Loucy (cell line): ENCODE results near the gene SUPT3H.

ENCODE experiments used
- H2AFZ ChIP-seq: fragments of 200-600 bp; sonication (generic); 2 replicates; pipeline ENCODE4 v1.6.0; 2016; ENCODE audit warnings: antibody characterized with exemption, mild to moderate bottlenecking, low read length, moderate library complexity
- H3F3A ChIP-seq: fragments of 200-600 bp; 2 replicates; pipeline ENCODE4 v1.6.0; 2016; ENCODE audit warnings: antibody characterized with exemption, low read depth, mild to moderate bottlenecking
- H3K27me3 ChIP-seq: fragments of 200-600 bp; sonication (generic); 2 replicates; pipeline ENCODE4 v1.6.1; 2014; ENCODE audit warnings: low read length, mild to moderate bottlenecking; ENCODE audit not compliant: insufficient read depth, poor library complexity, severe bottlenecking
- H3K36me3 ChIP-seq: fragments of 200-600 bp; sonication (generic); 2 replicates; pipeline ENCODE4 v1.6.1; 2016; ENCODE audit warnings: low read length; ENCODE audit not compliant: insufficient read depth
- H3K4me1 ChIP-seq: fragments of 200-600 bp; sonication (generic); 2 replicates; pipeline ENCODE4 v1.5.1; 2014; ENCODE audit warnings: low read length, mild to moderate bottlenecking; ENCODE audit not compliant: insufficient read depth, poor library complexity, severe bottlenecking
- H3K4me2 ChIP-seq: fragments of 200-600 bp; sonication (generic); 2 replicates; pipeline ENCODE4 v1.6.0; 2014; ENCODE audit warnings: antibody characterized with exemption, low read length, low read depth, mild to moderate bottlenecking; ENCODE audit not compliant: poor library complexity, severe bottlenecking
- H3K4me3 ChIP-seq: fragments of 200-600 bp; sonication (generic); 2 replicates; pipeline ENCODE4 v1.5.1; 2014; ENCODE audit warnings: low read length, mild to moderate bottlenecking, mixed read lengths; ENCODE audit not compliant: poor library complexity, severe bottlenecking
- H3K79me2 ChIP-seq: fragments of 200-600 bp; sonication (generic); 2 replicates; pipeline ENCODE4 v1.6.1; 2014; ENCODE audit warnings: low read length; ENCODE audit not compliant: insufficient read depth
- H3K9ac ChIP-seq: fragments of 200-600 bp; sonication (generic); 2 replicates; pipeline ENCODE4 v1.6.0; 2014; ENCODE audit warnings: mild to moderate bottlenecking, low read depth, low read length, moderate library complexity; ENCODE audit not compliant: poor library complexity, severe bottlenecking
- H3K9me2 ChIP-seq: fragments of 200-600 bp; sonication (generic); replicated peaks from 2 replicates; pipeline ENCODE4 v1.6.1; 2016; ENCODE audit warnings: low read depth, low read length, mixed read lengths
- H3K9me3 ChIP-seq: fragments of 200-600 bp; sonication (generic); 2 replicates; pipeline ENCODE4 v1.6.1; 2014; ENCODE audit warnings: mild to moderate bottlenecking, antibody characterized with exemption, low read length, low read depth; ENCODE audit not compliant: insufficient read depth
- H4K20me1 ChIP-seq: fragments of 200-600 bp; sonication (generic); 2 replicates; pipeline ENCODE4 v1.6.0; 2014; ENCODE audit warnings: antibody characterized with exemption, low read length, mild to moderate bottlenecking; ENCODE audit not compliant: insufficient read depth, poor library complexity, severe bottlenecking
- EZH2phosphoT487 ChIP-seq: fragments of 200-600 bp; IDR thresholded peaks from 2 replicates; pipeline ENCODE4 v1.6.1; 2018; ENCODE audit warnings: antibody characterized with exemption, mild to moderate bottlenecking, moderate library complexity, borderline replicate concordance
- TF ChIP-seq, protein P1 (sequence below): fragments of 200-600 bp; sonication (generic); conservative IDR thresholded peaks from 2 replicates; pipeline ENCODE4 v1.5.1; 2014; ENCODE audit warnings: mild to moderate bottlenecking, antibody characterized with exemption, low read length

SUPT3H gene

DNA sequence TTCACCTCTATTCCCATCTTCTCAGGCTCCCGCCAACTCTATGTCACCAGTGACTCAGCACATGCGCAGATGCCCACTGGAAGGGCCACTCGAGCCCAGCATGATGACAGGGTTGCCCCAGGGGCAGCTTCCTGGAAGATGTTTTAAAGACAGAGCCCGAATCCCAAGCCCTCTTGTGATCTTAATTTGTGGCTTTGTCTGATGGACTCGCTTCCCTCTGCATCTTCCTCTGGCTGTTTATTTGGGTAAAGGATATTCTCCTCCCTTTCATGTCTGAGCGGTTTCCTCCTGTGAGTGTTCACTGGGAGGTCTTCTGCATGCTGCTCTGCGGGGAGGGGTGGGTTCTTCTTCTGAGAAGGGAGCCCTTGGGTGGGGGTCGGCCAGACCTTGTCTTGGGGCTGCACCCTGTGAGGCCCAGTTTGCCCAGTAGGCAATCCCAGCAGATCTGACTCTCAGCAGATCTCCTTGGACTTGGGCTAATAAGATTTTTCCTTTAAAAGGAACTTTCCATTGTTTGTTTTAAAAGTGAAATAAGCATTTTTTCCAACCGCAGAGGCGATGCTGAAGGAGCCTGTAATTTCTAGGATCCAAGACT lies 589.2 kb downstream of the SUPT3H start:
- no peaks in the 10 kb centered on the region for H3K27me3 ChIP-seq
- H3K9me3 ChIP-seq, result no peaks in the 10 kb centered on the region
- H2AFZ ChIP-seq, result no peak overlapping the region
- H3K79me2 ChIP-seq, result no peaks in the 10 kb centered on the region
- H3K9ac ChIP-seq, result no peak overlapping the region
- H3K36me3 ChIP-seq, result no peaks in the 10 kb centered on the region
- H3K4me3 ChIP-seq, result no peak overlapping the region
- no peaks in the 10 kb centered on the region for H3K9me2 ChIP-seq
- H3F3A ChIP-seq, result no peaks in the 10 kb centered on the region
- no peak overlapping the region for H3K4me2 ChIP-seq
- H4K20me1 ChIP-seq, result no peaks in the 10 kb centered on the region
- TF ChIP-seq EZH2phosphoT487, result no peak
- TF ChIP-seq, protein P1, sequence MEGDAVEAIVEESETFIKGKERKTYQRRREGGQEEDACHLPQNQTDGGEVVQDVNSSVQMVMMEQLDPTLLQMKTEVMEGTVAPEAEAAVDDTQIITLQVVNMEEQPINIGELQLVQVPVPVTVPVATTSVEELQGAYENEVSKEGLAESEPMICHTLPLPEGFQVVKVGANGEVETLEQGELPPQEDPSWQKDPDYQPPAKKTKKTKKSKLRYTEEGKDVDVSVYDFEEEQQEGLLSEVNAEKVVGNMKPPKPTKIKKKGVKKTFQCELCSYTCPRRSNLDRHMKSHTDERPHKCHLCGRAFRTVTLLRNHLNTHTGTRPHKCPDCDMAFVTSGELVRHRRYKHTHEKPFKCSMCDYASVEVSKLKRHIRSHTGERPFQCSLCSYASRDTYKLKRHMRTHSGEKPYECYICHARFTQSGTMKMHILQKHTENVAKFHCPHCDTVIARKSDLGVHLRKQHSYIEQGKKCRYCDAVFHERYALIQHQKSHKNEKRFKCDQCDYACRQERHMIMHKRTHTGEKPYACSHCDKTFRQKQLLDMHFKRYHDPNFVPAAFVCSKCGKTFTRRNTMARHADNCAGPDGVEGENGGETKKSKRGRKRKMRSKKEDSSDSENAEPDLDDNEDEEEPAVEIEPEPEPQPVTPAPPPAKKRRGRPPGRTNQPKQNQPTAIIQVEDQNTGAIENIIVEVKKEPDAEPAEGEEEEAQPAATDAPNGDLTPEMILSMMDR, result no peak
- peaks cover 8% of the 10 kb centered on the region for H3K4me1 ChIP-seq

DNA sequence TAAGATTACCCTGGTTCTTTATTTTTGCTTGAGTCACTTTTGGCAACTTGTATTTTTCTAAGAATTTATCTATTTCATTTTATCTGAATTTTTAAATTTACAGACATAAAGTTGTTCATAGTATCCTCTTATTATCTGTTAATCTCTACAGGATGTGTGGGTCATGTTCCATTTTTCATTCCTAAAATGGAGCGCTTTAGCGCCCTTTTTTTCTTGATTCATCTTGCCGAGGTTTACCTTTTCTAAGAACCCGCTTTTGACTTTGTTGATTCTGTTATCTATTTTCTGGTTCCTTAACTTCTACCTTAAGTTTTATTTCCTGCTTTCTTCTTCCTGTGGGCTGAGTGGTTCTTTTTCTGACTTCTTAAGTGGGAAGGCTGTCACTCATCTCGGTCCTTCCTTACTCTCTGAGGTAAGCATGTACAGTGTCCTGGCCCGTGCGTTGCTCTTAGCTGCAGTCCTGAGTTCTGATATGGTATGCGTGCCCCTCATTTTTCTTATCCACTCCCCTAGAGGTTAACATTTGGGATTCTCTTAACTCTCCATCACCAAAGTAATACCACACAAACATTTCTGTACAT lies 590.4 kb downstream of the SUPT3H start:
- Histone ChIP-seq H3K4me1 (peaks cover 11% of the 10 kb centered on the region), H2AFZ (no peak overlapping the region), H3K9ac (no peak overlapping the region), H3K9me3 (no peaks in the 10 kb centered on the region), H3K79me2 (no peaks in the 10 kb centered on the region), H3K36me3 (no peaks in the 10 kb centered on the region), H3K27me3 (no peaks in the 10 kb centered on the region), H3K4me2 (no peak overlapping the region), H4K20me1 (no peaks in the 10 kb centered on the region), H3K4me3 (no peak overlapping the region), H3F3A (no peaks in the 10 kb centered on the region), H3K9me2 (no peaks in the 10 kb centered on the region)
- TF ChIP-seq EZH2phosphoT487, result no peak

DNA sequence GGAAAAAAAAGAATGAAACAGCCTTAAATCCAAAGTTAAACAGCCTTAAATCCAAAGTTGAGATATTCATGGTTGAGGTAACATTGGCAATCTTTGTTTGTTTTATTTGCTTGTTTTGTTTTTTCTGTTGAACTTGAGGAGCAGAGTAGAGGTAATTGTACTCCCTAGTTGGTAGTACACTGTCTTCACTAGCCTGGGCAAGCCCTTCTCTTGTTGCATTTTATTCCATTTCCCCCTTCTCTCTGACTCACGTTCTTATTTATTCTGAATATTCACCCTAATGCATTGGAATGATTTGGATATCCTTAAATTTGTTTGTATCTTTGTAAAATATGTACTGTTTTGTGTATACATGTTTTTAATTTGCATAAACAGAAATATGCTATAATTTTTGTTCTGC lies 592.6 kb downstream of the SUPT3H start:
- no peak for TF ChIP-seq EZH2phosphoT487
- TF ChIP-seq, protein P1, result no peak
- Histone ChIP-seq H3K9ac (no peak overlapping the region), H4K20me1 (no peaks in the 10 kb centered on the region), H3K36me3 (no peaks in the 10 kb centered on the region), H3K9me2 (no peaks in the 10 kb centered on the region), H3K4me1 (peaks cover 11% of the 10 kb centered on the region), H3K4me3 (no peak overlapping the region), H3K9me3 (no peaks in the 10 kb centered on the region), H3K27me3 (no peaks in the 10 kb centered on the region), H2AFZ (no peak overlapping the region), H3K4me2 (no peak overlapping the region), H3K79me2 (no peaks in the 10 kb centered on the region), H3F3A (no peaks in the 10 kb centered on the region)

DNA sequence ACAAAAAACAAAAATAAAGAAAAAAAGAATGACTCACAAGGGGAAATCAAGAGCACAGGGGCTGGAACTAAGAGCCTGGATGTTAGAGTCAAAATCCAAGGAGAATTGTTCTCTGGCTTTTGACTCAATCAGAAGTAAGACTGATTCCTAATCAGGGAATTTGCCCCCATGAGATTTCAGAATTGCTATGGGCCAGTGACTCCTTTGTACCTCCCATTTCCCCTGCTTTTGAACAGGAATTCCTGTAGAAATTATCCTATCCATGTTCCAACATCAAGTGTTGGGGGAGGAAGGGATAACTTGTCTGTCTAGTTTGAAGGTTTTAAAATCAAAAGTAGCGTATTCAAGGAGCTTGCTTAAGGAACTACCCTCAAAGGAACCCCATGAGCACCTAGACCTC lies 593.5 kb downstream of the SUPT3H start:
- Histone ChIP-seq H4K20me1 (no peaks in the 10 kb centered on the region), H3K9me2 (no peaks in the 10 kb centered on the region), H3F3A (no peaks in the 10 kb centered on the region), H3K4me3 (no peak overlapping the region), H3K9me3 (no peaks in the 10 kb centered on the region), H3K9ac (no peak overlapping the region), H3K4me1 (peaks cover 11% of the 10 kb centered on the region), H3K27me3 (no peaks in the 10 kb centered on the region), H3K4me2 (no peak overlapping the region), H3K79me2 (no peaks in the 10 kb centered on the region), H2AFZ (no peak overlapping the region), H3K36me3 (no peaks in the 10 kb centered on the region)
- TF ChIP-seq, protein P1, result no peak
- TF ChIP-seq EZH2phosphoT487, result no peak
